AG10803 (cell line): ENCODE data around the gene DHRSX.
"Not testable (repeated sequence)": the region's sequence is repeated elsewhere in the genome, so short reads cannot be mapped to it uniquely, and the experiment has no call there.

Source experiments
- DNase-seq: peaks from one replicate; pipeline ENCODE4 v3.0.0; 2010; ENCODE audit warnings: low read depth
- H3K4me3 ChIP-seq: 2 replicates; pipeline ENCODE4 v1.5.1; 2011; ENCODE audit warnings: mild to moderate bottlenecking, low read length, control low read depth
- TF ChIP-seq, protein P1 (sequence below): conservative IDR thresholded peaks from 2 replicates; pipeline ENCODE4 v1.5.1; 2011; ENCODE audit warnings: mild to moderate bottlenecking, low read length, control low read depth, inconsistent platforms

The DHRSX gene

DNA sequence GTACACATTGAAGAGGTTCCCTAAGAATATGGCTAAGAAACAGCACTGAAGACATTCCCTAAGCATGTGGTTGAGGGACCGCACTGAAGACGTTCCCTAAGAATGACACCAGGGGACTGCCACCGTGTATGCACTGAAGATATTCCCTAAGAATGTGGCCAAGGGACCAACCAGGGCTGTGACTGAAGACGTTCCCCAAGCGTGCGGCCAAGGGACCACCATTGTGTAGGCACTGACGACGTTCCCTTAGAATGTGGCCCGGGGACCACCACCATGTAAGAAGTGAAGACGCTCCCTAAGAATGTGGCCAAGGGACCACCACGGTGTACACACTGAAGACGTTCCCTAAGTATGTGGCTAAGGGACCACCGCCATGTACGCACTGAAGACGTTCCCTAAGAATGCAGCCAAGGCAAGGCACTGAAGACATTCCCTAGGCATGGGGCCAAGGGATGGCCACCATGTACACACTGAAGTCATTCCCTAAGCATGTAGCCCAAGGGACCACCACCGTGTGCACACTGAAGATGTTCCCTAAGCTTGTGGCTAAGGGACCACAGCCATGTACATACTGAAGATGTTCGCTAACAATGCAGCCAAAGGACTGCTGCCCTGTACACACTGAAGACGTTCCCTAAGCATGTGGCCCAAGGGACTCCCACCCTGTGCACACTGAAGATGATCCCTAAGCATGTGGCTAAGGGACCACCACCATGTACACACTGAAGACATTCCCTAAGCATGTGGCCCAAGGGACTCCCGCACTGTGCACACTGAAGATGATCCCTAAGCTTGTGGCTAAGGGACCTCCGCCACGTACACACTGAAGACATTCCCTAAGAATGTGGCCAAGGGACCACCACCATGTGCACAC is 22.0 kb downstream of the DHRSX start:
- TF ChIP-seq, protein P1, sequence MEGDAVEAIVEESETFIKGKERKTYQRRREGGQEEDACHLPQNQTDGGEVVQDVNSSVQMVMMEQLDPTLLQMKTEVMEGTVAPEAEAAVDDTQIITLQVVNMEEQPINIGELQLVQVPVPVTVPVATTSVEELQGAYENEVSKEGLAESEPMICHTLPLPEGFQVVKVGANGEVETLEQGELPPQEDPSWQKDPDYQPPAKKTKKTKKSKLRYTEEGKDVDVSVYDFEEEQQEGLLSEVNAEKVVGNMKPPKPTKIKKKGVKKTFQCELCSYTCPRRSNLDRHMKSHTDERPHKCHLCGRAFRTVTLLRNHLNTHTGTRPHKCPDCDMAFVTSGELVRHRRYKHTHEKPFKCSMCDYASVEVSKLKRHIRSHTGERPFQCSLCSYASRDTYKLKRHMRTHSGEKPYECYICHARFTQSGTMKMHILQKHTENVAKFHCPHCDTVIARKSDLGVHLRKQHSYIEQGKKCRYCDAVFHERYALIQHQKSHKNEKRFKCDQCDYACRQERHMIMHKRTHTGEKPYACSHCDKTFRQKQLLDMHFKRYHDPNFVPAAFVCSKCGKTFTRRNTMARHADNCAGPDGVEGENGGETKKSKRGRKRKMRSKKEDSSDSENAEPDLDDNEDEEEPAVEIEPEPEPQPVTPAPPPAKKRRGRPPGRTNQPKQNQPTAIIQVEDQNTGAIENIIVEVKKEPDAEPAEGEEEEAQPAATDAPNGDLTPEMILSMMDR = no peak
- no peak overlapping the region for H3K4me3 ChIP-seq
- no peak for DNase-seq

DNA sequence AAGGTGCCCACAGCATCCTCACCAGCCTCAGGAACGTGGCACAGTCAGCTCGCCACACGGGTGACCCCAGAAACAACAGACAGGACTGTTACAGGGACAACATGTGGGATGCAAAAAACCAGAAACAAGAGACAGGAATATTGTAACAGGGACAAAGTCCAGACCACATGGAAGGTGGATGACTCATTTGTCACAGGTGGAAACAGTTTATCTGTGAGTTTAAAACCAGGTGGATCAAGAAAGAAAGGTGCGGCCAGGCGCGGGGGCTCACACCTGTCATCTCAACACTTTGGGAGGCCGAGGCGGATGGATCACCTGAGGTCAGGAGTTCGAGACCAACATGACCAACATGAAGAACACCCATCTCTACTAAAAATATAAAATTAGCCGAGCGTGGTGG is 23.5 kb downstream of the DHRSX start:
- DNase-seq, H3K4me3 ChIP-seq: not testable (repeated sequence)

DNA sequence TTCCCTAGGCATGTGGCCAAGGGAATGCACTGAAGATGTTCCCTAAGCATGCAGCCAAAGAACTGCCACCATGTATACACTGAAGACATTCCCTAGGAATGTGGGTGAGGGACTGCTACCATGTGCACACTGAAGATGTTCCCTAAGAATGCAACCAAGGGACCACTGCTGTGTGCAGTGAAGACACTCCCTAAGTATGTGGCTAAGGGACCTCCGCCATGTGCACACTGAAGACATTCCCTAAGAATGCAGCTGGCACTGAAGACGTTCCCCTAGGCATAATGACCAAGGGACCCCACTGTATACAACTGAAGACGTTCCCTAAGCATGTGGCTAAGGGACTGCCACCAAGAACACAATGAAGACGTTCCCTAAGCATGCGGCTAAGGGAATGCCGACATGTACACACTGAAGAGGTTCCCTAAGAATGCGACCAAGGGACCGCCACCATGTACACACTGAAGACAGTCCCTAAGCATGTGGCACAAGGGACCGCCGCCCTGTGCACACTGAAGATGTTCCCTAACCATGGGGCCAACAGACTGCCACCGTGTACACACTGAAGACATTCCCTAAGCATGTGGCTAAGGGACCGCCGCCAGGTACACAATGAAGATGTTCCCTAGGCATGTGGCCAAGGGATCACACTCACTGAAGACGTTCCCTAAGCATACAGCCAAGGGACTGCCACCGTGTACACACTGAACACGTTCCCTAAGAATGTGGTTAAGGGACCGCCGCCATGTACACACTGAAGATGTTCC is 25.6 kb downstream of the DHRSX start:
- TF ChIP-seq, protein P1 = no peak
- DNase-seq = no peak
- no peak overlapping the region for H3K4me3 ChIP-seq

DNA sequence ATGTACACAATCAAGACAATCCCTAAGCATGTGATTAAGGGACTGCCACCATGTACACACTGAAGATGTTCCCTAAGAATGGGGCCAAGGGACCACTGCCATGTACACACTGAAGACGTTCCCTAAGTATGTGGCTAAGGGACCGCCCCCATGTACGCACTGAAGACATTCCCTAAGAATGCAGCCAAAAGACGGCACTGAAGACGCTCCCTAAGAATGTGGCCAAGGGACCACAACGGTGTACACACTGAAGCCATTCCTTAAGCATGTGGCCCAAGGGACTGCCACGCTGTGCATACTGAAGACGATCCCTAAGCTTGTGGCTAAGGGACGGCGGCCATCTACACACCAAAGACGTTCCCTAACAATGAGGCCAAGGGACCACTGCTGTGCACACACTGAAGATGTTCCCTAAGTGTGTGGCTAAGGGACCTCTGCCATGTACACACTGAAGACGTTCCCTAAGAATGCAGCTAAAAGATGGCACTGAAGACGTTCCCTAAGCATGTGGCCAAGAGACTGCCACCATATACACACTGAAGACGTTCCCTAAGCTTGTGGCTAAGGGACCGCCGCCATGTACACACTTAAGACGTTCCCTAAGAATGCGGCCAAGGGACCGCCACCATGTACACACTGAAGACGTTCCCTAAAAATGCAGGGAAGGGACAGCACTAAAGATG is 26.4 kb downstream of the DHRSX start:
- no peak overlapping the region for H3K4me3 ChIP-seq
- no peak for DNase-seq
- TF ChIP-seq, protein P1 = no peak

DNA sequence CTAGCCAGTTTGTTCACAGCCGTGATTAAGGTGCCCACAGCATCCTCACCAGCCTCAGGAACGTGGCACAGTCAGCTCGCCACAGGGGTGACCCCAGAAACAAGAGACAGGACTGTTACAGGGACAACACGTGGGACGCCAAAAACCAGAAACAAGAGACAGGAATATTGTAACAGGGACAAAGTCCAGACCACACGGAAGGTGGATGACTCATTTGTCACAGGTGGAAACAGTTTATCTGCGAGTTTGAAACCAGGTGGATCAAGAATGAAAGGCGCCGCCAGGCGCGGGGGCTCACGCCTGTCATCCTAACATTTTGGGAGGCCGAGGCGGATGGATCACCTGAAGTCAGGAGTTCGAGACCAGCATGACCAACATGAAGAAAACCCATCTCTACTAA is 27.7 kb downstream of the DHRSX start:
- not testable (repeated sequence) for DNase-seq, H3K4me3 ChIP-seq

DNA sequence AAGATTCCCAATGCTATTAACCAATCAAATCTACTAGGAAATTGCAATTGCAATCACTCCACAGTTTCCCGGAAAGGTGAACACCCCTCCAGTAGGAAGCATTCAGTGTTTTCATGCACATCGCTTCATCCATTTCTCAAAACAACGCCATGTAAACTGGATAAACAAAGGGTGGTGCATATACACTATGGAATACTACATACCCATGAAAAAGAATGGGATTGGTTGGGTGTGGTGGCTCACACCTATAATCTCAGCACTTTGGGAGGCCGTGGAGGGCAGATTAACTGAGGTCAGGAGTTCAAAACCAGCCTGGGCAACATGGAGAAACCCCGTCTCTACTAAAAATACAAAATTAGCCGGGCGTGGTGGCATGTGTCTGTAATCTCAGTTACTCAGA is 29.1 kb downstream of the DHRSX start:
- no peak overlapping the region for H3K4me3 ChIP-seq
- TF ChIP-seq, protein P1 = no peak
- DNase-seq = no peak

DNA sequence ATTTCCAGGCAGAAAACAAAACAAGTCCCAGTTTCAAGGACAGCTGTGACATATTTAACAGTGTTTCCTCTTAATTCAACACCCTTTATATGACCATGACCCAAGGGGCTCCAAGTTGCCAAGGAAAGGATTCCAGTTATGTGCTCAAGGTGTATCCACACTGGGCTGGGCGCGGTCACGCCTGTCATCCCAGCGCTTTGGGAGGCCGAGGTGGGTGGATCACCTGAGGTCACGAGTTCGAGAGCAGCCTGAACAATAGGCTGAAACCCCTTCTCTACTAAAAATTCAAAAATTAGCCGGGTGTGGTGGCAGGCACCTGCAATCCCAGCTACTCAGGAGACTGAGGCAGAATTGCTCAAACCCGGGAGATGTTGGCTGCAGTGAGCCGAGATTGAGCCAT is 29.6 kb downstream of the DHRSX start:
- DNase-seq = not testable (repeated sequence)

DNA sequence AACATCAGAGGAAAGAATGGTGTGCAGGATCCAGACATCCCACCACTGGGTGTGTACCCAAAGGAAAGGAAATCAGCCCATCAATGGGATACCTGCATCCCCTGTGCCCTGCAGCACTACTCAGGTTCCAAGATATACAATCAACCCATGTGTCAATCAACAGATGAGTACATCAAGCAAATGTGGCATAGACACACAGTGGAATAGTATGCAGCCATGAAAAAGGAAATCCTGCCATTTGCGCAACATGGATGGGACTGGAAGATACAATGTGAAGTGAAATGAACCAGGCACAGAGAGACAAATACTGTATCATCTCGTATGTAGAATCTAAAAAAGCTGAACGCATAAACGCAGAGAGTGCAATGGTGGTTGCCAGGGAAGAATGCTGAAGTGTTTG is 30.9 kb downstream of the DHRSX start:
- DNase-seq, H3K4me3 ChIP-seq: not testable (repeated sequence)

More for the DNA sequence above, 29.6 kb downstream of the DHRSX start:
- not testable (repeated sequence) for H3K4me3 ChIP-seq

DNA sequence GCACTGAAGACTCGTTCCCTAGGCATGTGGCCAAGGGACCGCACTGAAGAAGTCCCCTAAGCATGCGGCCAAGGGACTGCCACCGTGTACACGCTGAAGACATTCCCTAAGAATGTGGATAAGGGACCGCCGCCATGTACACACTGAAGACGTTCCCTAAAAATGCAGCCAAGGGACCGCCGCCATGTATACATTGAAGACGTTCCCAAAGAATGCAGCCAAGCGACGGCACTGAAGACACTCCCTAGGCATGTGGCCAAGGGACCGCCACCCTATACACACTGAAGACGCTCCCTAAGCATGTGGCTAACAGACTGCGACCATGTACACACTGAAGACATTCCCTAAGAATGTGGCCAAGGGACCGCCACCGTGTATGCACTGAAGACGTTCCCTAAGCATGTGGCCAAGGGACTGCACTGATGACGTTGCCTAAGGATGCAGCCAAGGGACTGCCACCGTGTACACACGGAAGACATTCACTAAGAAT is 31.5 kb downstream of the DHRSX start:
- DNase-seq = no peak
- H3K4me3 ChIP-seq = no peak overlapping the region
- TF ChIP-seq, protein P1 = no peak
